ENCODE data around the gene KLHL21. TPM values are rescaled to one million over a fixed set of nuclear protein-coding genes. Genes with fewer than 3 reads are reported as not detected.

Gene KLHL21
- total and polyA plus RNA-seq, 4 donors: 8.7 to 30.4 (median 16.6) TPM

DNA sequence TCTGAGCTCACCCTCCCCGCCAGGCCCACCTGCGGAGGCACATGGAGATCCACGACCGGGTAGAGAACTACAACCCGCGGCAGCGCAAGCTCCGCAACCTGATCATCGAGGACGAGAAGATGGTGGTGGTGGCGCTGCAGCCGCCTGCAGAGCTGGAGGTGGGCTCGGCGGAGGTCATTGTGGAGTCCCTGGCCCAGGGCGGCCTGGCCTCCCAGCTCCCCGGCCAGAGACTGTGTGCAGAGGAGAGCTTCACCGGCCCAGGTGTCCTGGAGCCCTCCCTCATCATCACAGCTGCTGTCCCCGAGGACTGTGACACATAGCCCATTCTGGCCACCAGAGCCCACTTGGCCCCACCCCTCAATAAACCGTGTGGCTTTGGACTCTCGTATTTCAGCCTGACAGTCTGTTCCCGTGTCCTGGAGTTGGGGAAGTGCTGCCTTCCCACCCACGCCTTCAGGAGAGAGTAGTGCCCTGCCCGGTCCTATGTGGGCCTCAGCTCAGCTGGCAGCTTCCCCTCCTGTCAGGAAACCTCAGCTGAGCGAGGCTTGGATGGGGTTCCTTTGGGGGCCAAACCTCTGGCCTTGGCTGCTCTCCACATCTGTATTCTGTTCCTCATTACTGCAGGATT is 13.7 kb downstream of the KLHL21 start:
- DNase-seq (ENCODE audit: low spot score): no peak
- no peak overlapping the region for H3K9ac ChIP-seq (ENCODE audit: low read depth in 1 of 2, low read length in 2 of 2)

DNA sequence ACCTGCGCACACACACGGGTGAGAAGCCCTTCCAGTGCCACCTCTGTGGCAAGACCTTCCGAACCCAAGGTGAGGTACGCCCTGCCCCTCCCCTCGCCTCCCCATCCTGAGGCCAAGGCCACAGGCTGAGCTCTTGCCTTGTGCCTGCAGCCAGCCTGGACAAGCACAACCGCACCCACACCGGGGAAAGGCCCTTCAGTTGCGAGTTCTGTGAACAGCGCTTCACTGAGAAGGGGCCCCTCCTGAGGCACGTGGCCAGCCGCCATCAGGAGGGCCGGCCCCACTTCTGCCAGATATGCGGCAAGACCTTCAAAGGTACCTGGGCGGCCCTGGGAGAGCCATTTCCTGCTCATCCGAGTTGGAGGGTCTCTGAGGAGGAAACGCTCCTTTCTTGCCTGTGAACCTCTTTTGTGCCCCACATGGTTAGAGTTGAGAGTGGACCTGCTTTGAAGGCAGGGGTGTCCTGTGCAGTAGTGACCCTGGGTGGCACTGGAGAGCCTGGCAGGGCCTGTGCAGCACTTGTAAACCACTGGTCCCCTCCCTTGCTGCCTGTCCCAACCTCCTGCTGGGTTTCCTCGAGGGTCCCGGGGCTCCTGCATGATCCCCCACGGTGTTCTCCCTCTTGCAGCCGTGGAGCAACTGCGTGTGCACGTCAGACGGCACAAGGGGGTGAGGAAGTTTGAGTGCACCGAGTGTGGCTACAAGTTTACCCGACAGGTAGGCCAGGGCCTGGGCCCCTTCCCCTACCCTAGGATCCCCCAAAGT is 14.4 kb downstream of the KLHL21 start:
- no peak overlapping the region for H3K4me3 ChIP-seq (ENCODE audit: low read depth in 1 of 3, low read length in 3 of 3)
- no peak overlapping the region for H3K9ac ChIP-seq (ENCODE audit: low read depth in 1 of 2, low read length in 2 of 2)
- H3K27me3 ChIP-seq (ENCODE audit: control insufficient read depth in 4 of 4, insufficient read depth in 4 of 4, low read length in 3 of 4): no peaks in the 10 kb centered on the region
- TF ChIP-seq RAD21 (IDR thresholded peaks at IDR 0.05) (peak in 1 of 2 donors; percentile 5), RXRA (IDR thresholded peaks at IDR 0.05) (no peak)
- H3K4me1 ChIP-seq (ENCODE audit: control insufficient read depth in 4 of 4, insufficient read depth in 4 of 4, low read length in 3 of 4): peaks cover 1 to 27% (median 7%) of the 10 kb centered on the region in 4 donors
- H3K9me3 ChIP-seq (ENCODE audit: control insufficient read depth in 4 of 4, low read length in 3 of 4): no peaks in the 10 kb centered on the region
- 86% methylated on average over 25 of the region's 25 CpGs for WGBS
- no peak for DNase-seq (ENCODE audit: low spot score)
- peaks cover 16 to 56% (median 29%) of the 10 kb centered on the region in 4 donors for H3K36me3 ChIP-seq (ENCODE audit: control insufficient read depth in 4 of 4, insufficient read depth in 3 of 4, low read depth in 1 of 4, low read length in 3 of 4)
- no peak overlapping the region for H3K27ac ChIP-seq (ENCODE audit: low read depth in 1 of 2, low read length in 2 of 2)

More for the DNA sequence above, 13.7 kb downstream of the KLHL21 start:
- Histone ChIP-seq H3K9me3 (ENCODE audit: control insufficient read depth in 4 of 4, low read length in 3 of 4) (no peaks in the 10 kb centered on the region), H3K27me3 (ENCODE audit: control insufficient read depth in 4 of 4, insufficient read depth in 4 of 4, low read length in 3 of 4) (no peaks in the 10 kb centered on the region), H3K27ac (ENCODE audit: low read depth in 1 of 2, low read length in 2 of 2) (no peak overlapping the region), H3K4me1 (ENCODE audit: control insufficient read depth in 4 of 4, insufficient read depth in 4 of 4, low read length in 3 of 4) (peaks cover 1 to 27% (median 7%) of the 10 kb centered on the region in 4 donors), H3K36me3 (ENCODE audit: control insufficient read depth in 4 of 4, insufficient read depth in 3 of 4, low read depth in 1 of 4, low read length in 3 of 4) (peaks cover 20 to 63% (median 35%) of the 10 kb centered on the region in 4 donors), H3K4me3 (ENCODE audit: low read depth in 1 of 3, low read length in 3 of 3) (no peak overlapping the region)
- TF ChIP-seq YY1 (IDR thresholded peaks at IDR 0.05) (no peak), SP1 (IDR thresholded peaks at IDR 0.05) (no peak), CTCF (IDR thresholded peaks at IDR 0.05; ENCODE audit: low read depth, low read length, missing input control) (no peak), ATF3 (IDR thresholded peaks at IDR 0.05) (no peak), FOXA2 (IDR thresholded peaks at IDR 0.05) (no peak)
- WGBS: 89% methylated on average over 24 of the region's 24 CpGs

DNA sequence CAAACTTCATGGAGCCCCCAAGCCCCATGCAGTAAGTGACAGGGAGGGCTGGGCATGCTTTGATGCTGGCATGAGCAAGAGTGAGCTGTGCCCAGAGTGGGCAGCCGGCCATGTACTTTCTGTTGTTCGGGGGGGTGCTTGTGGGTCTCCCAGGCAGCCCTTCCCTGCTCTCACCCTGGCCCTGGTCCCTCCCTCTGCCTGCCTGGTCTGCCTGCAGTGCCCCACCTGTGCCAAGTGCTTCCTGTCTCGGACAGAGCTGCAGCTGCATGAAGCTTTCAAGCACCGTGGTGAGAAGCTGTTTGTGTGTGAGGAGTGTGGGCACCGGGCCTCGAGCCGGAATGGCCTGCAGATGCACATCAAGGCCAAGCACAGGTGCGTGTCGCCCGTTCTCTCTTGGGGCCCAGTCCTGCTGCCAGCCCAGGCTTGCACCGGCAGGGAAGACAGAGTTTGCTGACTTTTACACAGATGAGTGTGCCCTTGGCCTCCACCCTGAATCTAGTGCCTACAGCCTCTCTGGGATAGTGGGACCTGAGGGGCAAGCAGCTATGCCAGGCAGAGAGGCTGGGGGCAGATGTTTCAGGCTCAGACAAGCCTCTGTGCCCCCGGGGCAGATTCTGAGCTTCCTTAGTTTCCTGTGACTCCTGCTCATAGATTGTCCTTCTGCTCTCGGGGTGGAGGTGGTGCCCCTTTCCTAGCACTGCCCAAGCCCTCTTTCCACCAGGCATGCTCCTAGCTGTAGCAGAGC is 15.2 kb downstream of the KLHL21 start:
- Histone ChIP-seq H3K4me3 (ENCODE audit: low read depth in 1 of 3, low read length in 3 of 3) (no peak overlapping the region), H3K36me3 (ENCODE audit: control insufficient read depth in 4 of 4, insufficient read depth in 3 of 4, low read depth in 1 of 4, low read length in 3 of 4) (peaks cover 10 to 47% (median 21%) of the 10 kb centered on the region in 4 donors), H3K27ac (ENCODE audit: low read depth in 1 of 2, low read length in 2 of 2) (no peak overlapping the region), H3K9me3 (ENCODE audit: control insufficient read depth in 4 of 4, low read length in 3 of 4) (no peaks in the 10 kb centered on the region), H3K4me1 (ENCODE audit: control insufficient read depth in 4 of 4, insufficient read depth in 4 of 4, low read length in 3 of 4) (peaks cover 3 to 33% (median 14%) of the 10 kb centered on the region in 4 donors), H3K27me3 (ENCODE audit: control insufficient read depth in 4 of 4, insufficient read depth in 4 of 4, low read length in 3 of 4) (no peaks in the 10 kb centered on the region), H3K9ac (ENCODE audit: low read depth in 1 of 2, low read length in 2 of 2) (no peak overlapping the region)
- DNase-seq (ENCODE audit: low spot score): no peak
- TF ChIP-seq HNF4A (conservative IDR thresholded peaks at IDR 0.05) (no peak), YY1 (IDR thresholded peaks at IDR 0.05) (no peak), ZBTB33 (IDR thresholded peaks at IDR 0.05) (no peak), SP1 (IDR thresholded peaks at IDR 0.05) (no peak), TAF1 (conservative IDR thresholded peaks at IDR 0.05) (no peak), RXRA (IDR thresholded peaks at IDR 0.05) (no peak)
- TF ChIP-seq, protein P1, sequence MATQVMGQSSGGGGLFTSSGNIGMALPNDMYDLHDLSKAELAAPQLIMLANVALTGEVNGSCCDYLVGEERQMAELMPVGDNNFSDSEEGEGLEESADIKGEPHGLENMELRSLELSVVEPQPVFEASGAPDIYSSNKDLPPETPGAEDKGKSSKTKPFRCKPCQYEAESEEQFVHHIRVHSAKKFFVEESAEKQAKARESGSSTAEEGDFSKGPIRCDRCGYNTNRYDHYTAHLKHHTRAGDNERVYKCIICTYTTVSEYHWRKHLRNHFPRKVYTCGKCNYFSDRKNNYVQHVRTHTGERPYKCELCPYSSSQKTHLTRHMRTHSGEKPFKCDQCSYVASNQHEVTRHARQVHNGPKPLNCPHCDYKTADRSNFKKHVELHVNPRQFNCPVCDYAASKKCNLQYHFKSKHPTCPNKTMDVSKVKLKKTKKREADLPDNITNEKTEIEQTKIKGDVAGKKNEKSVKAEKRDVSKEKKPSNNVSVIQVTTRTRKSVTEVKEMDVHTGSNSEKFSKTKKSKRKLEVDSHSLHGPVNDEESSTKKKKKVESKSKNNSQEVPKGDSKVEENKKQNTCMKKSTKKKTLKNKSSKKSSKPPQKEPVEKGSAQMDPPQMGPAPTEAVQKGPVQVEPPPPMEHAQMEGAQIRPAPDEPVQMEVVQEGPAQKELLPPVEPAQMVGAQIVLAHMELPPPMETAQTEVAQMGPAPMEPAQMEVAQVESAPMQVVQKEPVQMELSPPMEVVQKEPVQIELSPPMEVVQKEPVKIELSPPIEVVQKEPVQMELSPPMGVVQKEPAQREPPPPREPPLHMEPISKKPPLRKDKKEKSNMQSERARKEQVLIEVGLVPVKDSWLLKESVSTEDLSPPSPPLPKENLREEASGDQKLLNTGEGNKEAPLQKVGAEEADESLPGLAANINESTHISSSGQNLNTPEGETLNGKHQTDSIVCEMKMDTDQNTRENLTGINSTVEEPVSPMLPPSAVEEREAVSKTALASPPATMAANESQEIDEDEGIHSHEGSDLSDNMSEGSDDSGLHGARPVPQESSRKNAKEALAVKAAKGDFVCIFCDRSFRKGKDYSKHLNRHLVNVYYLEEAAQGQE (IDR thresholded peaks at IDR 0.05): no peak
- 43% methylated on average over 13 of the region's 13 CpGs for WGBS
